Anterior cingulate cortex (tissue), 58 donors: ENCODE data around the gene GPAM.
A peak's percentile ranks its signal among the peaks of the same experiment; 100 is the strongest.

Source experiments
- DNase-seq, 58 donors: peaks; one replicate each; lab custom pipeline; 2025; lab: John Stamatoyannopoulos, UW

Gene GPAM

GRCh38 chr10:112184379-112184778 is 814 bp upstream of the GPAM start:
- no peak for DNase-seq

GRCh38 chr10:112184052-112184371 is 447 bp upstream of the GPAM start:
- no peak for DNase-seq

- peak in 1 of 58 donors; percentile 4 for DNase-seq
Observed at GRCh38 chr10:112182784-112183328, 709 bp downstream of the GPAM start.

GRCh38 chr10:112177247-112177646 is 6.3 kb downstream of the GPAM start:
- DNase-seq: no peak

- no peak for DNase-seq
Observed at GRCh38 chr10:112176543-112176942, 7.0 kb downstream of the GPAM start.

- DNase-seq: no peak
Observed at GRCh38 chr10:112175409-112175808, 8.2 kb downstream of the GPAM start.

- DNase-seq: no peak
Observed at GRCh38 chr10:112173206-112173605, 10.4 kb downstream of the GPAM start.

- DNase-seq: no peak
Observed at GRCh38 chr10:112168733-112169132, 14.8 kb downstream of the GPAM start.

- no peak for DNase-seq
Observed at GRCh38 chr10:112166800-112167199, 16.8 kb downstream of the GPAM start.

GRCh38 chr10:112161757-112162518 is 21.6 kb downstream of the GPAM start:
- DNase-seq: no peak

- no peak for DNase-seq
Observed at GRCh38 chr10:112160834-112161233, 22.7 kb downstream of the GPAM start.

- DNase-seq: no peak
Observed at GRCh38 chr10:112159469-112159868, 24.1 kb downstream of the GPAM start.

- no peak for DNase-seq
Observed at GRCh38 chr10:112151524-112152039, 32.0 kb downstream of the GPAM start.

GRCh38 chr10:112148331-112148730 is 35.2 kb downstream of the GPAM start:
- DNase-seq: no peak

GRCh38 chr10:112146799-112147198 is 36.8 kb downstream of the GPAM start:
- no peak for DNase-seq

- DNase-seq: no peak
Observed at GRCh38 chr10:112145263-112145662, 38.3 kb downstream of the GPAM start.

- no peak for DNase-seq
Observed at GRCh38 chr10:112143420-112143819, 40.1 kb downstream of the GPAM start.

GRCh38 chr10:112141292-112141691 is 42.3 kb downstream of the GPAM start:
- no peak for DNase-seq

GRCh38 chr10:112140110-112140970 is 43.2 kb downstream of the GPAM start:
- peak in 38 of 58 donors; percentile 3 to 71 (median 14) for DNase-seq

- DNase-seq: no peak
Observed at GRCh38 chr10:112139176-112139575, 44.4 kb downstream of the GPAM start.
